Cardiac fibroblast (primary cell): Measurements from ENCODE around the gene LRRK2.

ENCODE experiments used
- DNase-seq, 2 donors: peaks; one replicate each; pipeline versions ENCODE4 v3.0.0 to v3.0.0-alpha.2; 2010; ENCODE audit warnings: low read depth in 2 of 2
- H3K4me3 ChIP-seq, 2 donors: replicated peaks in 1 of 2; 1 replicate in 1 of 2; 2 replicates in 1 of 2; pipeline ENCODE4 v1.5.1; 2011; ENCODE audit warnings: low read depth in 2 of 2, low read length in 2 of 2, mild to moderate bottlenecking in 2 of 2, moderate library complexity in 1 of 2
- CTCF ChIP-seq: IDR thresholded peaks from one replicate; pipeline ENCODE4 v1.5.1; 2011; ENCODE audit warnings: low read depth, mild to moderate bottlenecking, low read length, inconsistent platforms

The LRRK2 gene

GRCh38 chr12:40224439-40225291 lies at the start of gene LRRK2:
Gene LRRK2 (plus strand): TSS chr12:40224997. CDS start chr12:40225132, 135 bp downstream.
- peak; percentile 60 to 64 for DNase-seq
- H3K4me3 ChIP-seq: peak within 1 kb of the TSS; percentile 51 to 57
- no peak for TF ChIP-seq CTCF

- no peak overlapping the region for H3K4me3 ChIP-seq
- no peak for DNase-seq
- no peak for TF ChIP-seq CTCF
Observed at GRCh38 chr12:40175045-40175444, 49.8 kb upstream of the LRRK2 start.

- no peak overlapping the region for H3K4me3 ChIP-seq
- TF ChIP-seq CTCF: no peak
- DNase-seq: no peak
Observed at GRCh38 chr12:40175489-40175888, 49.3 kb upstream of the LRRK2 start.

- no peak for TF ChIP-seq CTCF
Observed at GRCh38 chr12:40178701-40179100, 46.1 kb upstream of the LRRK2 start.

GRCh38 chr12:40181490-40181889 lies 43.3 kb upstream of the LRRK2 start:
- no peak overlapping the region for H3K4me3 ChIP-seq
- no peak for TF ChIP-seq CTCF
- no peak for DNase-seq

More at GRCh38 chr12:40178701-40179100, 46.1 kb upstream of the LRRK2 start:
- H3K4me3 ChIP-seq: no peak overlapping the region
- DNase-seq: no peak

- TF ChIP-seq CTCF: no peak
- no peak for DNase-seq
Observed at GRCh38 chr12:40183715-40184114, 41.1 kb upstream of the LRRK2 start.

More at GRCh38 chr12:40183715-40184114, 41.1 kb upstream of the LRRK2 start:
- no peak overlapping the region for H3K4me3 ChIP-seq
